AG04450 (cell line): ENCODE measurements around the gene DLX1. TPM values are rescaled to one million over a fixed set of nuclear protein-coding genes. Genes with fewer than 3 reads are reported as not detected.

Experiments used
- CTCF ChIA-PET: fragments of 300-600, 350-600 bp; formaldehyde crosslinking; extraction: SDS; loops from one replicate; lab custom pipeline; 2022; ENCODE audit warnings: antibody characterized with exemption, inconsistent platforms; lab: Charles Lee
- POLR2A ChIA-PET: fragments of 350-600 bp; formaldehyde crosslinking; extraction: SDS; loops from one replicate; lab custom pipeline; 2021; ENCODE audit warnings: antibody characterized with exemption, inconsistent platforms; lab: Yijun Ruan, JAX
- DNase-seq: peaks from one replicate; pipeline ENCODE4 v3.0.0-alpha.2; 2011; ENCODE audit warnings: low read depth, low spot score
- H3K27ac ChIP-seq: one replicate; pipeline ENCODE4 v1.5.1; 2012; ENCODE audit warnings: low read depth, low read length, control low read depth
- H3K27me3 ChIP-seq: one replicate; pipeline ENCODE4 v1.6.0; 2012; ENCODE audit warnings: low read length; ENCODE audit not compliant: control insufficient read depth, insufficient read depth
- H3K4me3 ChIP-seq: 2 replicates; pipeline ENCODE4 v1.5.1; 2011; ENCODE audit warnings: mild to moderate bottlenecking, low read depth, low read length, control low read depth
- H3K9me3 ChIP-seq: 2 replicates; pipeline ENCODE4 v1.5.1; 2012; ENCODE audit warnings: low read length; ENCODE audit not compliant: control insufficient read depth, insufficient read depth
- CTCF ChIP-seq: IDR thresholded peaks from 2 replicates; pipeline ENCODE4 v1.5.1; 2011; ENCODE audit warnings: low read depth, low read length, control low read depth, inconsistent platforms
- polyA plus RNA-seq: library from polyadenylated mRNA; depleted of rRNA; stranded (reverse); fragments of >200 nt; gene quantifications from 2 replicates; pipeline ENCODE4 v1.2.3, GENCODE V29; 2011

The DLX1 gene
- polyA plus RNA-seq, 1 experiment, result 2.2 TPM

DNA sequence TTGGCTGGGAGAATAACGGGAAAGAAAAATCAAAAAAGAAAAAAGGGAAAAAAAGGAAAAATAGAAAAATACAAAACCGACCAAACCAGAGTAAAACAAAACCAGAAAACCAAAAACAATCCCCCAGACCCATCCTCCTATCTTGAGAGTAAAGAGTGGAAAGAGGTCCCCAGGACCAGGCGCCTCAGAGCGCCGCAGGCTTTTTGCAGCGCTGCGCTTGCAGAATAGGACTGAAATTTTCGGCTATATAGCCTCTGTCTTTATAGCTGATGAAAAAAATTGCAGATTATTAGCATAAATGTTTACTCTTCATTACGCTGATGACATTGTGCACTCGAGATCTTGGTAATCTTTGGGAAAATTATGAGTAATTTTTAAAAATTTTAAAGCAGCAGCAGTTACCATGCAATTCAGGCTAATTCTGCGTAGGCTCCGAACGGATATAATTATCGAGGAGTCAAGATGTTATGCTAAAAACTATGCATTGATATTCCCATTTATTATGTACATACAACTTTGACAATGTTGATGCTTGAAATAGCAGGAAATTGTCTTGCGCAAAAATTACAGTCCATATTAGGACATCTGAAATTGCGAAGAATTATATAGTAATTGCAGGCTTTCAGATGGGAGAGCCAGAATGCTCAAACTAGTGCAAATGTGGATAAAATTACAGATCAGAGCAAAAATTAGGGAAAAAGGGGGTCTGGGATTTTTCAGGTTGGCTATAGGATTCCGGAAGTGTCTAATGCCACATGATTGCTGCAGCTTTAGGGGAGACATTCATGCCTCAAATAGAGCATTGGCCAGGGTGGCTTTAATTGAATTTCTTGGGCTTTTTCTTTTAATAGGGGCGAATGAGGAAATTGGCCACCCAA, 8.3 kb downstream of the DLX1 start:
- ChIA-PET CTCF (no interaction called here), POLR2A (interaction anchor here (0.8 kb wide), 1 partner anchor 8 kb away, joined by 6 read pairs; no protein-coding TSS in a partner anchor)
- no peak for TF ChIP-seq CTCF
- no peak for DNase-seq
- Histone ChIP-seq H3K27me3 (peaks cover 52% of the 10 kb centered on the region), H3K4me3 (peak overlapping the region; percentile 63; the same call in 1 of the 2 replicates), H3K27ac (peak overlapping the region; percentile 21), H3K9me3 (peaks cover under 1% of the 10 kb centered on the region; the same call in 1 of the 2 replicates)

DNA sequence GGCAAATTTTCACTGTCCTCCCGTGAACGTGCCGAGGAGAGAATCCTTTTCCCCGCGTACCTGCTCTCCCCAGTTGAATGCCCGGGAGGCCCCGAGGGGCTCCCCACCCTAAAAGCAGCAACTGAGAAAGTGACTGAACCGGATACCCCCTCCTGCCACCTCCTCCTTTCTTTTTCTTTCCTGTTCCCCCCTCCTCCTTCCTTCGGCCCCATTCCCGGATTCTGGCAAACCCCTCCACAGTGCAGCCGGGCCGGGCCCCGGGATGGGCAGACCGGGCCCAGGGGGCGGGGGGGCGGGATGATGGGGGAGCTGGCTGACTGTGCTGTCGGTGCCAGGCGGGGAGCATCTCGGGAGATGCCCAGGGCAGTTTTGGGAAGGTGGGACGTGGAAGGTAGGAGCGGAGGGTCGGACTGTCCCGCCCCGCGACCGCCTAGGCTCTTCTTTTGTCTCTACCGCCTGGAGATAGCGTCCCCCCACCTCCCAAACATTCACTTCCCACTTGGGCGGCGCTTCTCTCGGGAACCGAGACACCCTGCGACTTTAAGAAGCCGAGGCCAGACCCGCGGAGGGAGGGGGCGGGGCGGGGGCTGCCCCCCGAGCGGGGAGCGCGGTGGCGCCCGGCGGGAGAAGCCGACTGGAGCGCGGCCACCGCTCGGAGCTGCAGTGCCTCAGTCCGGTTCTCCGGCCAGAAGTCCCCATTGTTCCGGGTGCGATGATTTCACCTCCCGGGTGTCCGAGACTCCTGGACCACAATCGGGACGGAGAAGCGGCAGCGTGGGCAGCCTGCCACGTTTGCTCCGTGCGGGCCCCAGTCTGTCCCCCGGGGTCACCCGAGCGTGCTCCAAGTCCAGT, 9.2 kb downstream of the DLX1 start:
- TF ChIP-seq CTCF, result no peak
- H3K27me3 ChIP-seq, result peaks cover 43% of the 10 kb centered on the region
- peak overlapping the region; percentile 63 for H3K4me3 ChIP-seq
- H3K9me3 ChIP-seq, result no peaks in the 10 kb centered on the region; the same call in 1 of the 2 replicates
- no peak for DNase-seq
- peak overlapping the region; percentile 70 for H3K27ac ChIP-seq
- POLR2A ChIA-PET, result interaction anchor here (5.1 kb wide), 1 partner anchor 10 kb away, joined by 24 read pairs; the partner anchor contains the start of gene DLX1
- CTCF ChIA-PET, result interaction anchor here (1.4 to 1.9 kb wide), 2 partner anchors 9 to 12 kb away, joined by 4 to 6 read pairs; partner anchors contain the start of gene DLX1

- H3K4me3 ChIP-seq, result peak overlapping the region; percentile 63
- no peak for TF ChIP-seq CTCF
- DNase-seq, result peak; percentile 51
- CTCF ChIA-PET, result interaction anchor here (0.6 to 1.9 kb wide), 5 partner anchors 10 to 389 kb away, joined by 3 to 6 read pairs (median 4); partner anchors contain the start of gene DLX1
- no peaks in the 10 kb centered on the region; the same call in 1 of the 2 replicates for H3K9me3 ChIP-seq
- H3K27me3 ChIP-seq, result peaks cover 35% of the 10 kb centered on the region
- peak overlapping the region; percentile 70 for H3K27ac ChIP-seq
- POLR2A ChIA-PET, result interaction anchor here (0.7 to 5.1 kb wide), 2 partner anchors 11 to 365 kb away, joined by 8 to 24 read pairs; partner anchors contain the start of gene DLX1
These were observed 10.0 kb downstream of the DLX1 start for GRCh38 chr2:172095146-172095904.

DNA sequence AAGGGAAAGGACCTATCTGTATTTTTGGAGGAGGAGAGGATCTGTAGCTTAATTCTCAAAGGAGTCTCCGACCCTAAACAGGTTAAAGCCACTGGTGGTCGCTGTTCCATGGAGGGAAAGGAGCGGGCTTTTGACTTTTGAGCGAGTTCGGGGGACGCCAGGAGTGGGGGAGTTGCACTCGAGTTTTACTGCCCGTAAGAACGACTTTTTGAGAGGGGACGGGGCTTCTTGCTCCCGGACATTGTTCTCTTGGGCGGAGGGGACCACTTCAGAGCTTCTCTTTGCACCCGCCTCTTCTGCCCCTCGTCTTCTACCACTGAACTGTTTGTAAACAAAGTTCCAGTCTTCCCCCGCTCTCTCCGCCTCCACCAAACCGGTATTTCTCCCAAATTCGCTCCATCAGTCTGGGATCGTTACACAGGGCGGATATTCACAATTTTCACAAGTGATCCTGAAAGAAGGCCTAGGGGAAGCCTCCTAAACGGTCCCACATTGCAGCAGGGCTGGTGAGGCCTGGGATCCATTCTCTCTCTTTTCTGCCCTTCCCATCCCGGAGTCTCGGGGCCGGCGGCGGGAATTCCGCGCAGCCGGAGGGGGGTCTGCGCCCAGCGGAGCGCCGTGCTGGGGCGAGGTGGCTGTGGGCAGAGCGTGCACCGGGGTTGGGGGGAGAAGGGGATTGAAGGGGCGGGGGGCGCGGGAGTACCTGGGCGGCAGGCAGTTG, 10.8 kb downstream of the DLX1 start:
- ChIA-PET POLR2A (interaction anchor here (1.4 to 5.1 kb wide), 2 partner anchors 10 to 11 kb away, joined by 6 to 24 read pairs; partner anchors contain the start of gene DLX1), CTCF (interaction anchor here (0.6 to 1.9 kb wide), 5 partner anchors 11 to 390 kb away, joined by 3 to 6 read pairs (median 4); partner anchors contain the start of gene DLX1)
- Histone ChIP-seq H3K27ac (peak overlapping the region; percentile 65), H3K4me3 (peak overlapping the region; percentile 63), H3K9me3 (no peaks in the 10 kb centered on the region; the same call in 1 of the 2 replicates), H3K27me3 (peaks cover 28% of the 10 kb centered on the region)
- peak; percentile 38; the same call in 1 of the 2 replicates for TF ChIP-seq CTCF
- DNase-seq, result no peak
